IMR-90 (cell line): ENCODE data around the gene DHX38. TPM values are rescaled to one million over a fixed set of nuclear protein-coding genes. Genes with fewer than 3 reads are reported as not detected.

Experiments used
- ATAC-seq: fragments of 200-7000 bp; cut with Tn5 transposase; 2 replicates; pipeline ENCODE4 v1.9.1; 2020; ENCODE audit warnings: low read depth, mild to moderate bottlenecking, moderate library complexity
- BruUV-seq: library from RNA; stranded (reverse); fragments of 400-500 nt; replicated peaks from 2 replicates; lab custom pipeline; 2021; lab: Mats Ljungman, UMichigan
- CTCF ChIA-PET: fragments of 300-600 bp; formaldehyde crosslinking; extraction: SDS; loops from one replicate; lab custom pipeline; 2021; ENCODE audit warnings: antibody characterized with exemption; lab: Yijun Ruan, JAX
- POLR2A ChIA-PET: fragments of 300-600 bp; sonication (Branson Sonifier 250); formaldehyde crosslinking; loops from one replicate; lab custom pipeline; 2022; ENCODE audit warnings: antibody characterized with exemption; ENCODE audit not compliant: unreplicated experiment; lab: Charles Lee
- DNase-seq: peaks from one replicate; pipeline ENCODE4 v3.0.0; 2013
- H2AFZ ChIP-seq: replicated peaks from 2 replicates; pipeline ENCODE3; 2013; ENCODE audit warnings: low read length, mild to moderate bottlenecking; ENCODE audit not compliant: poor library complexity
- H2AK5ac ChIP-seq: 2 replicates; pipeline ENCODE4 v1.6.1; 2013; ENCODE audit warnings: low read depth, low read length, inconsistent platforms
- H2AK9ac ChIP-seq: replicated peaks from 2 replicates; pipeline ENCODE3; 2013; ENCODE audit warnings: mild to moderate bottlenecking, low read depth, low read length, moderate library complexity; ENCODE audit not compliant: poor library complexity
- H2BK120ac ChIP-seq: 2 replicates; pipeline ENCODE4 v1.6.1; 2013; ENCODE audit warnings: low read depth, low read length, inconsistent platforms
- H2BK15ac ChIP-seq: 3 replicates; pipeline ENCODE4 v1.6.1; 2013; ENCODE audit warnings: low read depth, low read length, inconsistent platforms
- H2BK20ac ChIP-seq: 2 replicates; pipeline ENCODE4 v1.6.1; 2013; ENCODE audit warnings: low read depth, mild to moderate bottlenecking, inconsistent platforms, low read length, moderate library complexity
- H2BK5ac ChIP-seq: 2 replicates; pipeline ENCODE4 v1.6.1; 2013; ENCODE audit warnings: mild to moderate bottlenecking, low read depth, low read length, inconsistent platforms; ENCODE audit not compliant: poor library complexity, severe bottlenecking
- H3K14ac ChIP-seq: replicated peaks from 2 replicates; pipeline ENCODE4 v1.6.1; 2013; ENCODE audit warnings: low read depth, low read length, inconsistent platforms
- H3K18ac ChIP-seq: 2 replicates; pipeline ENCODE4 v1.6.1; 2013; ENCODE audit warnings: low read depth, low read length, control low read depth
- H3K23ac ChIP-seq: 2 replicates; pipeline ENCODE4 v1.6.1; 2013; ENCODE audit warnings: low read depth, low read length, inconsistent platforms
- H3K27ac ChIP-seq: 2 replicates; pipeline ENCODE4 v1.5.1; 2013; ENCODE audit warnings: mild to moderate bottlenecking, control low read depth, low read length; ENCODE audit not compliant: insufficient read depth
- H3K27me3 ChIP-seq: 2 replicates; pipeline ENCODE4 v1.6.1; 2013; ENCODE audit warnings: low read length; ENCODE audit not compliant: control insufficient read depth, insufficient read depth
- H3K36me3 ChIP-seq: 2 replicates; pipeline ENCODE4 v1.6.1; 2013; ENCODE audit warnings: low read length, mixed read lengths; ENCODE audit not compliant: control insufficient read depth, insufficient read depth
- H3K4ac ChIP-seq: 2 replicates; pipeline ENCODE4 v1.6.1; 2013; ENCODE audit warnings: low read depth, low read length, inconsistent platforms
- H3K4me1 ChIP-seq: 2 replicates; pipeline ENCODE4 v1.6.1; 2013; ENCODE audit warnings: low read length, mixed read lengths; ENCODE audit not compliant: control insufficient read depth, insufficient read depth
- H3K4me2 ChIP-seq: 2 replicates; pipeline ENCODE4 v1.6.1; 2013; ENCODE audit warnings: low read depth, mild to moderate bottlenecking, control low read depth, low read length, moderate library complexity
- H3K4me3 ChIP-seq: 2 replicates; pipeline ENCODE4 v1.5.1; 2013; ENCODE audit warnings: low read depth, mild to moderate bottlenecking, control low read depth, low read length, moderate library complexity; ENCODE audit not compliant: insufficient read depth
- H3K56ac ChIP-seq: 2 replicates; pipeline ENCODE4 v1.6.1; 2013; ENCODE audit warnings: low read length, inconsistent platforms; ENCODE audit not compliant: insufficient read depth; ENCODE audit errors: extremely low read depth
- H3K79me1 ChIP-seq, 2 experiments: 2 replicates each; pipeline ENCODE4 v1.6.1; 2013; ENCODE audit warnings: low read length in 2 of 2, inconsistent platforms in 1 of 2, low read depth in 1 of 2
- H3K9ac ChIP-seq: 2 replicates; pipeline ENCODE4 v1.6.1; 2013; ENCODE audit warnings: low read depth, low read length, control low read depth
- H3K9me1 ChIP-seq: 2 replicates; pipeline ENCODE4 v1.6.1; 2013; ENCODE audit warnings: low read length, inconsistent platforms; ENCODE audit not compliant: insufficient read depth
- H3K9me3 ChIP-seq: 2 replicates; pipeline ENCODE4 v1.6.1; 2013; ENCODE audit warnings: low read length; ENCODE audit not compliant: control insufficient read depth, insufficient read depth
- H4K20me1 ChIP-seq: 2 replicates; pipeline ENCODE4 v1.6.1; 2013; ENCODE audit warnings: low read length, inconsistent platforms; ENCODE audit not compliant: insufficient read depth
- H4K5ac ChIP-seq: 2 replicates; pipeline ENCODE4 v1.6.1; 2013; ENCODE audit warnings: mild to moderate bottlenecking, low read depth, low read length, control low read depth
- H4K8ac ChIP-seq, 2 experiments: 2 replicates each; pipeline ENCODE4 v1.6.1; 2013; ENCODE audit warnings: low read depth in 2 of 2, low read length in 2 of 2, control low read depth in 1 of 2, inconsistent platforms in 1 of 2
- H4K91ac ChIP-seq: 2 replicates; pipeline ENCODE4 v1.6.1; 2013; ENCODE audit warnings: low read depth, low read length, inconsistent platforms; ENCODE audit not compliant: insufficient read depth
- CEBPB ChIP-seq: IDR thresholded peaks from 2 replicates; pipeline ENCODE4 v1.6.1; 2012; ENCODE audit warnings: low read depth, low read length, improper control_type of control experiment
- CHD1 ChIP-seq: IDR thresholded peaks from 2 replicates; pipeline ENCODE4 v1.6.1; 2012; ENCODE audit warnings: low read depth, low read length, improper control_type of control experiment
- FOS ChIP-seq: fragments of 150-350 bp; IDR thresholded peaks from 2 replicates; pipeline ENCODE4 v1.6.1; 2016; ENCODE audit warnings: low read depth, low read length
- NFE2L2 ChIP-seq: fragments of 150-350 bp; IDR thresholded peaks from 2 replicates; pipeline ENCODE4 v1.6.1; 2016; ENCODE audit warnings: low read depth, mild to moderate bottlenecking, low read length
- POLR2A ChIP-seq: IDR thresholded peaks from 2 replicates; pipeline ENCODE4 v1.6.1; 2012; ENCODE audit warnings: mild to moderate bottlenecking, low read depth, low read length
- RAD21 ChIP-seq: IDR thresholded peaks from 2 replicates; pipeline ENCODE4 v1.6.1; 2012; ENCODE audit warnings: low read length, improper control_type of control experiment
- RCOR1 ChIP-seq: IDR thresholded peaks from 2 replicates; pipeline ENCODE4 v1.6.1; 2012; ENCODE audit warnings: mild to moderate bottlenecking, low read length, improper control_type of control experiment; ENCODE audit not compliant: insufficient replicate concordance
- SMC3 ChIP-seq: fragments of 150-350 bp; IDR thresholded peaks from 2 replicates; pipeline ENCODE4 v1.6.1; 2016; ENCODE audit warnings: low read depth, mild to moderate bottlenecking, antibody characterized with exemption, low read length, moderate library complexity
- dilution Hi-C: fragments of 300-500 bp; cut with HindIII; formaldehyde crosslinking; loops from one replicate; pipeline ENCODE4 v1.14.3; 2018; ENCODE audit warnings: low sequenced_read_pairs; ENCODE audit not compliant: unreplicated experiment
- in situ Hi-C: fragments of 300-500 bp; cut with MboI; formaldehyde crosslinking; loops from 3 replicates; pipeline ENCODE4 v1.14.3; 2019; ENCODE audit warnings: low sequenced_read_pairs, inconsistent platforms, mixed read lengths
- intact Hi-C: fragments of 100-400 bp; cut with micrococcal nuclease; formaldehyde crosslinking; loops from 2 replicates; pipeline ENCODE4 v1.10.0; 2022
- polyA plus RNA-seq, 3 experiments: library from polyadenylated mRNA; depleted of rRNA; stranded (reverse); fragments of >200 nt; gene quantifications; 2 replicates each; pipeline ENCODE4 v1.2.3, GENCODE V29; 2012; ENCODE audit warnings: low replicate concordance in 1 of 3
- total RNA-seq: library from RNA; depleted of rRNA; stranded (reverse); fragments of >200 nt; gene quantifications from 2 replicates; pipeline ENCODE4 v1.2.3, GENCODE V29; 2012
- TF ChIP-seq, protein P1 (sequence below): conservative IDR thresholded peaks from 2 replicates; pipeline ENCODE4 v1.5.1; 2012; ENCODE audit warnings: mild to moderate bottlenecking, low read depth, low read length, improper control_type of control experiment
- TF ChIP-seq, protein P2 (sequence below): fragments of 150-350 bp; IDR thresholded peaks from 2 replicates; pipeline ENCODE4 v1.6.1; 2016; ENCODE audit warnings: low read depth, mild to moderate bottlenecking, low read length, moderate library complexity, borderline replicate concordance
- TF ChIP-seq, protein P3 (sequence below): fragments of 150-350 bp; IDR thresholded peaks from 2 replicates; pipeline ENCODE4 v1.6.1; 2017; ENCODE audit warnings: mild to moderate bottlenecking, antibody characterized with exemption, low read length, low read depth

The DHX38 gene
- total and polyA plus RNA-seq, 2 of the 4 experiments (the other 2 are of a cell fraction), result 45.4 to 49.6 TPM

DNA sequence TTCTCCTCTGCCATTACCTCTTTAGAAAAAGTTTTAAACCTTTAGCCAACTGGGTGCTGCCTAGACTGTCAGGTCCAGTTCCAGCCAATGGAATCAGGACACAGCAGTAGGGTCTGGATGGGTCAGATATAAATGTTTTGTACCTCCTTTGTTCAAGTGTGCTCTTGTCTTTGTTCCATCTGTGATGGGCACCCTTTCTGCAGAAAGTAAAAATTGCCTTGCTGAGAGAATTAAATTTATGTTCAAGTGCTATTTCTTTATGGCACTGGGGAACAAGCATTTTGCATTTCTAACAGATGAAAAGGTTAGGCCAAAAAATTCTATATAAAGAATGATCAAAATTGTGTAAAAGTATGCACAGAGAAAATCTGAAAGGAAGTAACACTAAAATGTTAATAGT is 44.5 kb upstream of the DHX38 start:
- Histone ChIP-seq H3K9ac (no peak overlapping the region), H2BK15ac (no peak overlapping the region), H3K79me1 (no peaks in the 10 kb centered on the region), H3K27ac (no peak overlapping the region), H4K8ac (no peak overlapping the region), H3K4me2 (no peak overlapping the region), H2BK5ac (no peak overlapping the region), H3K4me1 (no peaks in the 10 kb centered on the region), H3K56ac (no peak overlapping the region), H3K23ac (no peak overlapping the region), H2AFZ (no peak overlapping the region), H3K9me1 (no peaks in the 10 kb centered on the region), H4K20me1 (no peaks in the 10 kb centered on the region), H2BK120ac (no peak overlapping the region), H4K5ac (no peak overlapping the region), H3K9me3 (no peaks in the 10 kb centered on the region), H3K27me3 (no peaks in the 10 kb centered on the region), H3K4ac (no peak overlapping the region), H3K36me3 (no peaks in the 10 kb centered on the region), H2BK20ac (no peak overlapping the region), H2AK5ac (no peak overlapping the region), H2AK9ac (no peak overlapping the region), H3K14ac (no peak overlapping the region), H4K91ac (no peak overlapping the region), H3K18ac (no peak overlapping the region), H3K4me3 (no peak overlapping the region)
- no peak for DNase-seq
- CTCF ChIA-PET, result no interaction called here
- ATAC-seq, result no peak
- POLR2A ChIA-PET, result no interaction called here
- dilution Hi-C loops, result no loop called here
- intact Hi-C loops, result no loop called here
- TF ChIP-seq NFE2L2, result no peak
- TF ChIP-seq, protein P1, sequence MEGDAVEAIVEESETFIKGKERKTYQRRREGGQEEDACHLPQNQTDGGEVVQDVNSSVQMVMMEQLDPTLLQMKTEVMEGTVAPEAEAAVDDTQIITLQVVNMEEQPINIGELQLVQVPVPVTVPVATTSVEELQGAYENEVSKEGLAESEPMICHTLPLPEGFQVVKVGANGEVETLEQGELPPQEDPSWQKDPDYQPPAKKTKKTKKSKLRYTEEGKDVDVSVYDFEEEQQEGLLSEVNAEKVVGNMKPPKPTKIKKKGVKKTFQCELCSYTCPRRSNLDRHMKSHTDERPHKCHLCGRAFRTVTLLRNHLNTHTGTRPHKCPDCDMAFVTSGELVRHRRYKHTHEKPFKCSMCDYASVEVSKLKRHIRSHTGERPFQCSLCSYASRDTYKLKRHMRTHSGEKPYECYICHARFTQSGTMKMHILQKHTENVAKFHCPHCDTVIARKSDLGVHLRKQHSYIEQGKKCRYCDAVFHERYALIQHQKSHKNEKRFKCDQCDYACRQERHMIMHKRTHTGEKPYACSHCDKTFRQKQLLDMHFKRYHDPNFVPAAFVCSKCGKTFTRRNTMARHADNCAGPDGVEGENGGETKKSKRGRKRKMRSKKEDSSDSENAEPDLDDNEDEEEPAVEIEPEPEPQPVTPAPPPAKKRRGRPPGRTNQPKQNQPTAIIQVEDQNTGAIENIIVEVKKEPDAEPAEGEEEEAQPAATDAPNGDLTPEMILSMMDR, result no peak
- TF ChIP-seq FOS, result no peak
- TF ChIP-seq RAD21, result no peak
- TF ChIP-seq, protein P2, sequence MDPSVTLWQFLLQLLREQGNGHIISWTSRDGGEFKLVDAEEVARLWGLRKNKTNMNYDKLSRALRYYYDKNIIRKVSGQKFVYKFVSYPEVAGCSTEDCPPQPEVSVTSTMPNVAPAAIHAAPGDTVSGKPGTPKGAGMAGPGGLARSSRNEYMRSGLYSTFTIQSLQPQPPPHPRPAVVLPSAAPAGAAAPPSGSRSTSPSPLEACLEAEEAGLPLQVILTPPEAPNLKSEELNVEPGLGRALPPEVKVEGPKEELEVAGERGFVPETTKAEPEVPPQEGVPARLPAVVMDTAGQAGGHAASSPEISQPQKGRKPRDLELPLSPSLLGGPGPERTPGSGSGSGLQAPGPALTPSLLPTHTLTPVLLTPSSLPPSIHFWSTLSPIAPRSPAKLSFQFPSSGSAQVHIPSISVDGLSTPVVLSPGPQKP, result no peak
- no peak for TF ChIP-seq CEBPB
- TF ChIP-seq POLR2A, result no peak
- TF ChIP-seq, protein P3, sequence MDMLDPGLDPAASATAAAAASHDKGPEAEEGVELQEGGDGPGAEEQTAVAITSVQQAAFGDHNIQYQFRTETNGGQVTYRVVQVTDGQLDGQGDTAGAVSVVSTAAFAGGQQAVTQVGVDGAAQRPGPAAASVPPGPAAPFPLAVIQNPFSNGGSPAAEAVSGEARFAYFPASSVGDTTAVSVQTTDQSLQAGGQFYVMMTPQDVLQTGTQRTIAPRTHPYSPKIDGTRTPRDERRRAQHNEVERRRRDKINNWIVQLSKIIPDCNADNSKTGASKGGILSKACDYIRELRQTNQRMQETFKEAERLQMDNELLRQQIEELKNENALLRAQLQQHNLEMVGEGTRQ, result no peak
- TF ChIP-seq RCOR1, result no peak
- TF ChIP-seq CHD1, result no peak
- no peak for TF ChIP-seq SMC3
- BruUV-seq, result no TSS peak
- in situ Hi-C loops, result no loop called here
